ENCODE data around the gene PSME1.
"Not testable (repeated sequence)": the region's sequence is repeated elsewhere in the genome, so short reads cannot be mapped to it uniquely, and the experiment has no call there.

The PSME1 gene

DNA sequence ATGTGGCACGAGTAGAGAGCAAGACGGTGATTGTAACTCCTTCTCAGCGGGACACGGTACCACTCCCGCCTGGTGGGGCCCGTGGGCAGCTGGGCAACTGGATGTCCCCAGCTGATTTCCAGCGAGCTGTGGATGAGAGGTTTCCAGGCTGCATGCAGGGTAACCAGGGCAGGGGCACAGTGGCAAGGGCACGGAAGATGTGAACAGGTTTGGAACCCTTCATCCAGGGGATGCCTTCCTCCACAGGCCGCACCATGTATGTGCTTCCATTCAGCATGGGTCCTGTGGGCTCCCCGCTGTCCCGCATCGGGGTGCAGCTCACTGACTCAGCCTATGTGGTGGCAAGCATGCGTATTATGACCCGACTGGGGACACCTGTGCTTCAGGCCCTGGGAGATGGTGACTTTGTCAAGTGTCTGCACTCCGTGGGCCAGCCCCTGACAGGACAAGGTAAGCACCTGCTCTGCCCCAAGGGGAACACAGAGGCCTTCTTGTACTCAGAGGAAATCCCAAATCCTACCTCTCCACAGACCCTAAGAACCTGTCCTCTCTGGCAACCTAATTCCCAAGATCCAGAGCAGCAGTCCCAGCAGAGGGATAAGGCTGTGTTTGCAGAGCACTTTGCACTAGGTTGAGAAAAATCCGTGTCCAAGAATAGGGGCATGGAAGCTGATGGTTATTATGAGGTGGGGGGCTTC, 37.6 kb upstream of the PSME1 start:
- DNase-seq (ENCODE audit: insufficient read length, low spot score), result no peak
- no peak for FAIRE-seq
- TF ChIP-seq POLR2A (IDR thresholded peaks at IDR 0.05; ENCODE audit: low read depth, low read length), result no peak

DNA sequence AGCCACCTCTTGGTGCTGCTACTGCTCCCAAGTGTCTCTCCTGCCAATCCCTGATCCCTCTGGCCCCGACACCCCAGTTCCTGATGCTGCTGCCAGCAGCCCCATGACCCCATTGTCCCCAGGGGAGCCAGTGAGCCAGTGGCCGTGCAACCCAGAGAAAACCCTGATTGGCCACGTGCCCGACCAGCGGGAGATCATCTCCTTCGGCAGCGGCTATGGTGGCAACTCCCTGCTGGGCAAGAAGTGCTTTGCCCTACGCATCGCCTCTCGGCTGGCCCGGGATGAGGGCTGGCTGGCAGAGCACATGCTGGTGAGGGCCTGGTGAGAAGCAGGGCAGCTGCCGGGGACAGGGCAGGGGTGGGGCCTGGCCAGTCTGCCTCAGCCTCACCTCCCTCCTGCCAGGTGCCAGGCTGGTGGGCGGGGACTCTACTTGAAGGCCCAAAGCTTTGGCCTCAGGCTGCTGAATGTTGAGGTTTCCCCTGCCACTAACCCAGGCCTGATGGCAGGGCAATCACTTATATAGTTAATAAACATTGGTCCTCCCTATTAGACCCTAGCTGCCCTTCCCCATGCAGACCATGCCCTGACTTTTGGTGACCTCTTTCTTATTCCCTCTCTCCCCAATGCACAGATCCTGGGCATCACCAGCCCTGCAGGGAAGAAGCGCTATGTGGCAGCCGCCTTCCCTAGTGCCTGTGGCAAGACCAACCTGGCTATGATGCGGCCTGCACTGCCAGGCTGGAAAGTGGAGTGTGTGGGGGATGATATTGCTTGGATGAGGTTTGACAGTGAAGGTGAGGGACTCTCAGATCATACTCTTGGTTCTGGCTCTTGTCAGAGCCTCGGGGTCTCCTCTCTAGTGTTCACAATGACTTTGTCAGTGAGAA, 36.8 kb upstream of the PSME1 start:
- FAIRE-seq, result no peak
- no peak for TF ChIP-seq POLR2A (IDR thresholded peaks at IDR 0.05; ENCODE audit: low read depth, low read length)
- no peak for DNase-seq (ENCODE audit: insufficient read length, low spot score)

DNA sequence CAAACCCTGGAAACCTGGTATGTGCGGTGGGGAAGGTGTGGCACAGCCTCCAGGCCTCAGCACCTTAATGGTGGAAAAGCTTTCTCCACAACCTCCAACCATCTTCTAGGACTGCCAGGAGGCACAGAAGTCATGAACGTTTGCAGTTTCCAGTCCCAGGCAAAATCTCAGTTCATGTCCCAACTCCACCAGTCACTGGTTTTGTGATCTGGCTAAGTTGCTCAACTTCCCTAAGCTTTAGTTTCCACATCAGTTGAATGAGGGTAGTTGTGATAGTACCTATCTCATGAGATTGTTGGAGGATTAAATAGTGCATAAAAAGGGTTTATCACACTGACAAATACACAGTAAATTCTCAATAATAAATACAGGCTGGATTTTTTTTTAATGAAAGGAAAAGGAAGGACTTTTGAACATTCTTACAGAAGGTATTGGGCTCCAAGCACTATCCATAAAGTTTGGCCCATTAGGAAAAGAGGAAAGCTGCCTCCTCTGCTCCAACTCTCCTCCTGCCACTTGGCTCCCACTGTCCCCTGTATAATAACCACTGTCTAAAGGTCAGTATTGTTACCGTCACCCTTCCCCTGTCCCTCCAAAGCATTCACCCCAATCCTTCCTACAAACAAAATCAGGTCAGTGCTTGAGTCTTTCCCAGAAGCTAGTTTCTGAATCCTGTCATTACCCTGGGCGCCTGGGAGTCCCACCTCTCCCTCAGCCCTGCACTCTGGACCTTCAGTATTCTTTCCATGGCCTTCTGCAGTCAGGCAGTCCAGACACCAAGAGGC, 35.6 kb upstream of the PSME1 start:
- DNase-seq (ENCODE audit: insufficient read length, low spot score) (no peak), FAIRE-seq (no peak)

DNA sequence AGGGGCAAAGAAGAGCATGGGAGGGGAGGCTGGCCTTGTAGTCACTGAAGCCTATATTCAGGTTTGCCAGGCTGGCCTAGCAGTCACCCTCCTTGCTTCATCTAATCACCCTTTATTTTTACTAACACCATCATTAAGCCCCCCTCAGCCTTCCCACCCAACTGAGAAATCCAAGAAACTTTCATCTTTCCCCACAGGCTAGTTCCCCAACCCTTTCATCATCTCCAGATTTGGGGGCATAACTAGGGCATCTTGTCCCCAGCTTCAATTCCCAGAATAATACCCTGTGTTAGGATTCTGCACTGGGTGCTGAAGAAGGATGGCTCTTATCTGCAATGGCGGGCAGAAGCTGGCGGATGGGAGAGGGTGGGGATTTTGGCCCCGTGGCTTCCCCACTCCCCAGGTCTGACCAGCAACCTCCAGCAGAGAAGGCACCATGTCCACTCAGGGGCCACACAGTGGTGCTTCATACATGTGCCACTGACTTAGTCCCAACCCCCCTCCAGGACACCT, 35.0 kb upstream of the PSME1 start:
- DNase-seq (ENCODE audit: insufficient read length, low spot score) (no peak), FAIRE-seq (no peak)
- TF ChIP-seq POLR2A (IDR thresholded peaks at IDR 0.05; ENCODE audit: low read depth, low read length), result no peak

More for the DNA sequence above, 35.6 kb upstream of the PSME1 start:
- no peak for TF ChIP-seq POLR2A (IDR thresholded peaks at IDR 0.05; ENCODE audit: low read depth, low read length)

DNA sequence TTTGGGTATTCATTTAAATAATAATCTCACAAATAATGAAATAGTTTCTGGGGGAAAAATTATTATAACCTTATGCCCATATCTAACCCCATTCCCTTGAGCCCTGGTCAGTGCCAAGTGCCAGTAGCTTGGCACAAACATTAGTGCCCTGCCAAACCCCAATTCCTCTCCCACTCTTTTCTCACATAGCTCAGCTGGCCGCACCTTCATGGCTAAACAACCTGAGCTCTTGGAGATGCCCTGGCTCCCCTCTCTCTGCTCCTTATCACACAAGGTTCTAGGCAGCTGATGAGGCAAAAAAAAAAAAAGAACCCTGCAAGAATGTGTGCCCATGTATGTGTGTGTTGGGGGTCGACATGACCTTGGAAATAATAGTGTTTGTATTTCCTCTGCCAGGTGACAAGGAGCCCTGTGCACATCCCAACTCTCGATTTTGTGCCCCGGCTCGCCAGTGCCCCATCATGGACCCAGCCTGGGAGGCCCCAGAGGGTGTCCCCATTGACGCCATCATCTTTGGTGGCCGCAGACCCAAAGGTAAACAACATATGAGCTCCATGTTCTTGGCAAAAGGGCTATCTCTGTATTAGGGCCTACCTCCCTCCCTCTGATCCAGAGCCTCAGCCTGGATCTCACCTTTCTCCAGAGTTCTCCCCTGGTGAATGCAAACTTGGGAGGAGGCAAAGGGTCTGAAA, 33.5 kb upstream of the PSME1 start:
- DNase-seq (ENCODE audit: insufficient read length, low spot score) (no peak), FAIRE-seq (no peak)
- no peak for TF ChIP-seq POLR2A (IDR thresholded peaks at IDR 0.05; ENCODE audit: low read depth, low read length)

DNA sequence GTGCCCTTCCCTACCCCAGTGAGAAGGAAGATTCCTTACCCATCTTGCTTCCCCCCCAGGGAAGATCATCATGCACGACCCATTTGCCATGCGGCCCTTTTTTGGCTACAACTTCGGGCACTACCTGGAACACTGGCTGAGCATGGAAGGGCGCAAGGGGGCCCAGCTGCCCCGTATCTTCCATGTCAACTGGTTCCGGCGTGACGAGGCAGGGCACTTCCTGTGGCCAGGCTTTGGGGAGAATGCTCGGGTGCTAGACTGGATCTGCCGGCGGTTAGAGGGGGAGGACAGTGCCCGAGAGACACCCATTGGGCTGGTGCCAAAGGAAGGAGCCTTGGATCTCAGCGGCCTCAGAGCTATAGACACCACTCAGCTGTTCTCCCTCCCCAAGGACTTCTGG, 32.5 kb upstream of the PSME1 start:
- DNase-seq (ENCODE audit: insufficient read length, low spot score) (no peak), FAIRE-seq (no peak)
- TF ChIP-seq POLR2A (IDR thresholded peaks at IDR 0.05; ENCODE audit: low read depth, low read length), result no peak

DNA sequence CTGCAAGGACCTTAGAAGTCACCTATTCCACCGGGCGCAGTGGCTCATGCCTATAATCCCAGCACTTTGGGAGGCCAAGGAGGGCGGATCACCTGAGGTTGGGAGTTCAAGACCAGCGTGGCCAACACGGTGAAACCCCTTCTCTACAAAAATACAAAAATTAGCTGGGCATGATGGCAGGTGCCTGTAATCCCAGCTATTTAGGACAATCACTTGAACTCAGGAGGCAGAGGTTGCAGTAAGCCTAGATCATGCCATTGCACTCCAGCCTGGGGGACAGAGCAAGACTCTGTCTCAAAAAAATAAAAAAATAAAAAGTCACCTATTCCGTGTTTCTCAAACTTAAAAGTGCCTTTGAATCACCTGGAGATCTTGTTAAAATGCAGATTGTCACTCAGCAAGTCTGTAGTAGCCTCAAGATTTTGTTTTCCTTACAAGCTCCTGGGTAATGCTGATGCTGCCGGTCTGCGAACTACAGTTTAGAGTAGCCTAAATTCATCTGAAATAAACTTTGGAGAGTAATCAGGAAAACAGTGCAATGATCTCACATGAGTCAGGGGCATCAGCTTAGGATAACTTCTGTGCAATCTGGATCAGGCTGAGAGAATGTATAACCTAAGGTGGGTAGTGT, 30.3 kb upstream of the PSME1 start:
- DNase-seq (ENCODE audit: insufficient read length, low spot score); FAIRE-seq: not testable (repeated sequence)

DNA sequence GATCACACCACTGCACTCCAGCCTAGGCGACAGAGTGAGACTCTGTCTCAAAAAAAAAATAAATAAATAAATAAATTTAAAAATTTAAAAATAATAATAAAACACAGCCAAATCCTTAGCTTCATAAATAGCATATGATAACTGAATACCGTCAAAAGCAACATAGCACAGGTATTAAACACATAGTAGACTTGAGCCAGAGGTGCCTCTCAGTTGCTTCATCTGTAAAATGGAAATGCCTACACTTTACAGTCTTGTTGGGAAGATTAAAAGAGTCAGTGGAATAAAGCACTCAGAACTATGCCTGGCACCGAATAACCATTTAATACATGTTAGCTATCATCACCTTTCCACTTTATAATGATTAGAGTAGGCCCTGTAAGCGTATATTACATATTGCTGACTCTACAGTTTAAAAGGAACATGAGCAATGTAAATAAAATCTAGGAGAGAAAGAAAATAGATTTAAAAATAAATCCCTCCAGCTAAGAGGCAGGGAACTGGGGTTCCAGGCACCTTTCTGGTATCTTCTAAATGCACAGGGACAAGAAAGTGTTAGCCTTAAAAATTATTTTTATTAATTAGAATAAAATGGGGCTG, 29.2 kb upstream of the PSME1 start:
- FAIRE-seq (no peak), DNase-seq (ENCODE audit: insufficient read length, low spot score) (no peak)
- no peak for TF ChIP-seq POLR2A (IDR thresholded peaks at IDR 0.05; ENCODE audit: low read depth, low read length)

DNA sequence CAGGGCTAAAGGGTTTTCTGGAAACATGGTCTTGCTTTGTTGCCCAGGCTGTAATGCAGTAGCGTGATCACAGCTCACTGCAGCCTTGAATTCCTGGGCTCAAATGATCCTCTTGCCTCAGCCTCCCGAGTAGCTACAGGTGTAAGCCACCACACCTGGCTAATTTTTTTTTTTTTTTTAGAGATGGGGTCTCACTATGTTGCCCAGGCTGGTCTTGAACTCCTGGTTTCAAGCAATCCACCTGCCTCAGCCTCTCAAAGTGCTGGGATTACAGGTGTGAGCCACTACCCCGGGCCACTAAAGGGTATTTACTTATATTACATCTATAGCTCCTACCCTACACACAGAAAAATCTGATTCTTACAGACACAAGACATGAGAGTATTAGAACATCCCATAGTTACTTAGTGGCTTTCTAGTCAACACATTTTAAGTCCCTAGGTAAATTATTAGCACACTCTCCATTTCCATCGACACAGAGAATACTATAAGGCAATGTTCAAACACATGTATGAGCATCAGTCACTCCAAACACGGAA, 27.6 kb upstream of the PSME1 start:
- no peak for TF ChIP-seq POLR2A (IDR thresholded peaks at IDR 0.05; ENCODE audit: low read depth, low read length)
- DNase-seq (ENCODE audit: insufficient read length, low spot score) (no peak), FAIRE-seq (no peak)

DNA sequence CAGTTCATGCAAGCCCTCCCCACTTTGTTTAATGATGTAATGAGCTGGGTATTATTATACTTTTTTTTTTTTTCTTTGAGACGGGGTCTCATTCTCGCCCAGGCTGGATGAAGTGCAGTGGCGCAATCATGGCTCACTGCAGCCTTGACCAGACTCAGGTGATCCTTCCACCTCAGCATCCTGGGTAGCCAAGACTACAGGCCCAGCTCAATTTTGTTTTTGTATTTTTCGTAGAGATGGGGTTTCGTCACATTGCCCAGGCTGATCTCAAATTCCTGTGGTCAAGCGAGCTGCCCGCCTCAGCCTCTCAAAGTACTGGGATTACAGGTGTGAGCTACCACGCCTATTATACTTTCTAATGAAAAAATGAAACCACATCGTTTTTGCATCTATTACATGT, 25.9 kb upstream of the PSME1 start:
- FAIRE-seq (no peak), DNase-seq (ENCODE audit: insufficient read length, low spot score) (no peak)
- no peak for TF ChIP-seq POLR2A (IDR thresholded peaks at IDR 0.05; ENCODE audit: low read depth, low read length)

DNA sequence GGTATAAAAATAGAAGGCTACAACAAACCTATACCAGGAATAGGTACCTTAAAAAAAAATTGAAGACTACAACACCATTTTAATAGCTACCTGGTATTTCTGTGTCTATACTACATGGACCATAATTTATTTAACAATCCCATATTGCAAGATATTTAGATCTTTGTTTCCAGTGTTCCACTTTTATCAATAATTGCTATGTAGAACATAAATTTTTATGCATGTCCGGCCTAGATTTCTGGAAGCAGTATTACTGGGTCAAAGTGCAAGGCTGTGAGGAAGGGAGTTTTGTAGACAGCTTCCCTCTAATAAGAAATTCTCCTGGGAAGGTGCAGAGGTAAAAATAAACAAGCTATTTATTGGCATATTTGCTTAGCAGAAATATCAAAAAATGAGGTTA, 25.5 kb upstream of the PSME1 start:
- no peak for FAIRE-seq
- TF ChIP-seq POLR2A (IDR thresholded peaks at IDR 0.05; ENCODE audit: low read depth, low read length), result no peak
- DNase-seq (ENCODE audit: insufficient read length, low spot score), result no peak

DNA sequence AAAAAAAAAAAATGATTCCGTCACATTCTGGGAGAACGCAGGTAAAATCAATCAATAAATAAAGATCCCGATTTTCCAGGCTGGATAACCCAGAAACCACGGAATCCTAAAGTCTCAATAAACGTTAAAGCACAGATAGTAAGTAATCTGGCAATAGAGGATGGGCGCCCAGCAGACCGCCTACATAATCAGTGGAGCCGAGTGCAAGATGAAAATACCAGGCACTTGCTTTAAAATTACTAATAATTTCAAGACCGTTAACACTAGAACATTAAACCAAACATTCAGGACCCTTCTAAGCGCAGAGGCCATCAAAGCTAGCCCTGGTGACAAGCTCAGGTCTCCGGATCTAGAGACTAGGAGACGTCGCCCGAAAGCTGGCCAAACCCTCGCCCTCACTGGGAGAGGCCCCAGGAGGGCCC, 22.6 kb upstream of the PSME1 start:
- DNase-seq (ENCODE audit: insufficient read length, low spot score) (no peak), FAIRE-seq (no peak)
- no peak for TF ChIP-seq POLR2A (IDR thresholded peaks at IDR 0.05; ENCODE audit: low read depth, low read length)

Measured in H54 (cell line).